Activated CD8-positive, alpha-beta memory T cell treated with anti-CD3 and anti-CD28 coated beads, Interleukin-2, amount 50 U/mL, for 24 hours (primary cell): Measurements from ENCODE around the gene EVC2.

ENCODE experiments used
- DNase-seq: peaks from one replicate; pipeline ENCODE4 v3.0.0-alpha.2; 2020; ENCODE audit errors: extremely low read depth

EVC2 gene

GRCh38 chr4:5676763-5677162 is 31.6 kb downstream of the EVC2 start:
- DNase-seq, result no peak

DNA sequence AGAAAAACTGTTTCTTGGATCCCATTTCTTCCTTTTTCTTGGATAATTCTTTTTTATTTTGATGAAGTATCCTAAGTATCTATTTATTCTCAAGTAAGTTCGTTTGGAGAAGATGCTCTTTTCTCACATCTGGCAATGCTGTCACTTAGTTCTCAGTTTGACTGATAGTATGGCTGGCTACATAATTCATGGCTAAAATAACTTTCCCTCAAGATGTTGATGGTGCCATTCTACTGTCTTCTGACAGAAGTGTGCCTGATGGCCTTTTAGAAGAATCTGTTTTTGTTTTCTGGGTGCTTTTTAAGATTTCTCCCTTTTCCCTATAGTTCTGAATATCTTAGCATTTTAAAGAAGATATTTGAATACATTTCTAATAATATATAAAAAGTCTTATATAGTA is 41.6 kb downstream of the EVC2 start:
- DNase-seq, result no peak

GRCh38 chr4:5664778-5665177 is 43.6 kb downstream of the EVC2 start:
- no peak for DNase-seq

- no peak for DNase-seq
Observed at GRCh38 chr4:5662555-5662954, 45.8 kb downstream of the EVC2 start.

- DNase-seq, result no peak
Observed at GRCh38 chr4:5661237-5661636, 47.1 kb downstream of the EVC2 start.

DNA sequence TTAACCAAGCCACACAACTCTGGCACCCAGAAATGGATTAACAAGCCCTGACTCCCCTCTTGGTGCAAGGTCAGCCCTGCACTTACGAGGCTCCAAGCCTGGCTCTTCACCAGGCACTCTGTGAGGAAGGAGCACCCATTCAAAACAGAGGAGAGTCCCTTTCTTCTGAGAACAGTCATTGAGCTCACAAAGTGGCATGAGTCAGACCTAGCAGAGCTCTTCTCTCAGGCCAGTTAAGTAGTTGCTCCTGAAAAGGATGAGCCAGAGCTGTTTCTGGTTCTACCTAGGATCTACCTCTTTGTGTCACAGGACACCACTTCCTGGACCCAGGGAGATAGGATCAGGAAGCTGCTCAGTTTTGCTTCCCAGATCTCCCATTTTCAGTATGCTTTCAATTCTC is 48.2 kb downstream of the EVC2 start:
- no peak for DNase-seq

DNA sequence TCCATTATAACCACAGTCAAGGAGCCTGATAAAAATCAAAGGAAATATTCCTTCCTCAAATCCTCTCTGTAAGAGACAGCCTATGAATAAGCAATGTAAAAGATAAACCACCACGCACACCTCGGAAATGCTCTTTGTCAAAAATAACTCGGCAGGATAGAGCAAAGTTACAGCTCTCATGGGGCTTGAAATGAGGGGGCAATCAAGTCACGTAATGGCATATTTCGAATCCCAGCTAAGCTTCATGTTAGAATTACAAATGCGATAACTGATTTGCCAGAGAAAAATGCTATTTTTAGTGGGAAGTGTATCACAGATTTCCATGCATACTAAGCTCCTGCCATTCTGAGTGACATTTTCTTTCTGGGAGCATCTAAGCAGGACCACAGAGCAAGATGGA is 49.4 kb downstream of the EVC2 start:
- no peak for DNase-seq

GRCh38 chr4:5656415-5656814 is 51.9 kb downstream of the EVC2 start:
- DNase-seq, result no peak

DNA sequence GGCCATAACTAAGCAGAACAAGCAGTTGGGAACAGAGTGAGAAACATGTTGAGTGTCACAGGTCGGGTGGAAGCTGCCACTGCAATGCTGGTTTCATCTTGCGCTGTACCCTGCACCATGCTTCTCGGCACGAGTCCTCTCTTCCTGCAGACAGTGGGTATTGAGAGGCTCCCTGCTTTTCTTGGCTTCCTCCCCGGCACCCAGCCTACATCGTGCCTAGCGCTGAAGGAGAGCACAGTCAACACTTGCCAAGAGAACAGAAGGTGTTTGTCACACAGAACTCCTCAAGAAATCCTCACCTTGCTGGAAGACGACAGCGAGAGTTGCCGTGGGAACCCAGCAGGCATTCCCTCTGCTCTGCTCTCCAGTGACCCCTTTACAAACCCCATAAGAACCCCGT is 53.6 kb downstream of the EVC2 start:
- DNase-seq, result no peak

- DNase-seq, result no peak
Observed at GRCh38 chr4:5651089-5651488, 57.3 kb downstream of the EVC2 start.

GRCh38 chr4:5650040-5650439 is 58.3 kb downstream of the EVC2 start:
- DNase-seq, result no peak

- no peak for DNase-seq
Observed at GRCh38 chr4:5647351-5647750, 61.0 kb downstream of the EVC2 start.

DNA sequence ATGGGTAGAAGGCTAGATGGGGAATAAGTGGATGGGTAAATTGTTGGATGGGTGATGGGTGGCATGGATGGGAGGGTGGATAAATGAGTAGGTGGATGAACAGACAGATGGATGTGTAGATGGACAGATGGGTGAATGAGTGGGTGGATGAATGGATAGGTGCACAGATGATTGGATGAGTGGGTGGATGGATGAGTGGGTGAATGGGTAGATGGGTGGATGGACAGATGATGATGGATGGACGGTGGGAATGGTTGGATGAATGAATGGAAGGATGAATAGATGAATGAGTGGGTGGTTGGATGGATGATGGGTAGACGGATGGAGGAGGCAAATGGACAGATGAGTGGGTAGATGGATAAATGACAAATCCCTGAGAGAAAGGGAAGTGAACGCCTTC is 68.3 kb downstream of the EVC2 start:
- no peak for DNase-seq

- DNase-seq, result no peak
Observed at GRCh38 chr4:5639556-5639955, 68.8 kb downstream of the EVC2 start.

DNA sequence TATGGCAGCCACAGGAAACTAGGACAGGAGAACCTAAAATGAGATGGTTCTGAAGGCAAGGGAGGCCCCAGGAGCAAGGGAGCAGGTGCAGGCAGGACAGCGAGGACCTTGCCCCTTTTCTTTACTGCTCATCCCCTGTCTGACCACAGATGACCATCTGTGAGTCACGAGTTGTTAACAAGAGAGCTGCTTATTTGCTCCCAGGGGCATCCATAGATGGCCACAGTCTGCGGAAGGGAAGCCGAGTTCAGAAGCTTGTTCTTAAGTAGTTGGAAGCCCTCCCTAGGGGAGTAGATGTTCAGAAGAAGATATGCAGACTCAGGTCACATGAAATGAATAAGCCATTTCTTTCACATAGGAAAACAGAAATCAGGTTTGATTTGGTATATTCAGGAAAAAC is 69.4 kb downstream of the EVC2 start:
- DNase-seq, result no peak

DNA sequence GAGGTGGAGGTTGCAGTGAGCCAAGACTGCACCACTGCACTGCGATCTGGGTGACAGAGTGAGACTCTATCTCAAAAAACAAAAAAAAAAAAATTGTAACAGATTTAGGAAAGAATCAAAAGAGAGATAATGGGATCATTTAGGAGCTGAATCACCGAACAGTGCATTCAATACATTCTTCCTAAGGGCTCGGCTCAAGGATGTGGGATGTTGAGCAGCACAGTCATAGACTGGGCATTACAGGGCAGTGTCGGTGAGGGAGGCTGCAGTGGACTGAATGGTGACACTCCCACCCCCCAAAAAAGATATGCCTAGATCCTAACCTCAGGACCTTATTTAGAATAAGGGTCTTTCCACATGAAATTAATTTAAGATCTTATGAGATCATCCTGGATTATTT is 70.0 kb downstream of the EVC2 start:
- no peak for DNase-seq

DNA sequence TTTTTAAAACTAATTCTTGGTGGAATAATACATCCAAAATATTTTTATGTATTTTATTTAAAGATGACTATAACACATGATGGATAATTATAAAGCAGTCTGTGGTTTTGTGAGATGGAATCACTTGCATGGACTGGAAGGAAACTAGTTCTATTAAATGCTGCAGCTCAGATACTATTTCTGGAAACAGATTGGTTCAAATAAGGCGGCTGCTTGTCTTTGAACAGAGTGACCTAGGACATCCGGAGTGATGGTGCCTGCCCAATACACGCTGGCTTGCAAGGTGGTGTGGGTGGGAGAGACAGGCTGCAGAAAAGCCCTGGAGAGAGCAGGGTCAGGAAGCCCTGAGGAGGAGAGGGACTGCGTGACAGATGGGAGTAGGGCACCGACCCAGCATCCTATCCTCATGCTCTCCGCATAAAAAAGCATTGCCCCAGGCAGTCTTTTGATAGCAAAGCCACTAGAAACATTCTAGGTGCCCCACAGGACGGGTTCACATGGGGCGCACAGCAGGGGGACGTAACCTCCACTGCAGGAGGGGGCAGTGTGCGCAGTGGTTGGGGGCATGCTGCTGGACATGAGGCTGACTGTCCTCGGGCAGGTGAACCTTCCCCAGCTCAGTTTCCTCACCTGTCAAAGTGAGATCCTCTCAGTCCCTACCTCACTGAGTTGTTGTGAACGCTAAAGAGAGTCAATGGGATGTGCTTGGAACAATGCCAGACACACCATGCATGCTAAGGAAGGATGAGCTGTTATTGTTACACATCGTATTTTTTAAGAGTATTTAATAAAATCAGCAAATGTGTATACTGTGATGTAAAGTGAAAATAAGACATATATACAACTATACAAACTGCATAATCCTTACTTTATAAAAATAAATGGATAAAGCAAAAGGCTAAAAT is 71.3 kb downstream of the EVC2 start:
- no peak for DNase-seq

- DNase-seq, result no peak
Observed at GRCh38 chr4:5635826-5636195, 72.5 kb downstream of the EVC2 start.

DNA sequence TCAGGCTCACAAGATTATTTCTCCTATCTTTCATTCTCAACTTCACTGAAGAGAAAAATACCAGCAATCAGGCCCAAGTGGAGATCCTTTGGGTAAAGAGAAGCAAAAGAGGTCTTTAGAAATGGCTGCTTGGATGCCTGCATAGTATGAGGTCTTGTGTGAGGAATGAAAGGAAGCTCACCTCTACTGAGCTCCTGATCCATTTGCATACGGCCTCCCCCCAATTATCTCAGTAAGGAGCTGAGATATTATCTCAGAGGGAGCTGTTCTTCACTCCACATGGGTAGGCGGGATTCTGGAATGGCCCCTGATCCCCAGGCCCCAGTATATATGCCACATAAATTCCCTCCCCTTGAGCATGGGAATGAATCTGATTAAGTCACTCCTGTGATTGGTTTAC is 75.8 kb downstream of the EVC2 start:
- DNase-seq, result no peak

GRCh38 chr4:5632066-5632440 is 76.3 kb downstream of the EVC2 start:
- no peak for DNase-seq

DNA sequence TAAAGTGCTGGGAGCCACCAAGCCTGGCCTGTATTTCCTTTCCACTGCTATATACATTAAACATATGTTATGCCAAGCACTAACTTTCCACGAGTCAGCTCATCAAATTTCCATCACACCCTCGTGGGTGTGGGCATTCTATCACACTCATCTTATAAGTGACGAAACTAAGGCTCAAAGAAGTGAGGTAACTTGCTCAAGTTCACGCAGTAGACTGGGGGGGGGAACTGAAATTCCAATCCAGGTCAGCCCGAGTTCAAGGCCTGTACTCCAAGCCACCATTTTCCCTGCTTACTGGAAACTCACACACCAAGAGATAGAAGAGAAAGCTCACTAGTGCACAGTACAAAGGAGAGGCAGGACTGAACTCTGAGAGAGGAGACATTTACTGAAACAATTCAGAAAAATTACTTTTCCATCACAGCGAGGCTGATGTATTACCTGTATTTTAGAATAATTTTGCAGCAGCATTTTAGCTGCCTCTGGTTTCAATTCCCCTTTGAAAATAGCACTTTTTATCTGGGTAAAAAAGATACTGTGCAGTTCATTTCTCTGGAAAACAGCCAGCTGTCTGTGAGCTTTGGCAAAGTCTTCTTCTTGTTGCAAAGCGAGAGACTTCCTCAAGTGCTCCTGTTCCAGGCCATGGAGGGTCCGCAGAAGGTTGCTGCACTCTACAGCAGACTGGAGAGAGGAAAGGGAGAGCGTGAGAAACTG is 76.8 kb downstream of the EVC2 start:
- DNase-seq, result no peak

- no peak for DNase-seq
Observed at GRCh38 chr4:5630762-5631161, 77.6 kb downstream of the EVC2 start.

GRCh38 chr4:5629542-5629941 is 78.8 kb downstream of the EVC2 start:
- DNase-seq, result no peak
